ENCODE results near the gene RBBP7. TPM values are rescaled to one million over a fixed set of nuclear protein-coding genes. Genes with fewer than 3 reads are reported as not detected.

The RBBP7 gene
- total and polyA plus RNA-seq, 2 donors (not counting 3 experiments of a cell fraction or from before 2014, with no cell fraction given), result 81.5 to 130 TPM

- Histone ChIP-seq H3K27me3 (ENCODE audit: control insufficient read depth in 2 of 2, insufficient read depth in 2 of 2, low read length in 2 of 2) (no peaks in the 10 kb centered on the region), H2AFZ (ENCODE audit: low read depth, low read length) (no peak overlapping the region), H3K27ac (ENCODE audit: insufficient read depth, low read depth, low read length) (no peak overlapping the region), H3K36me3 (ENCODE audit: control insufficient read depth in 2 of 2, extremely low read depth in 1 of 2, insufficient read depth in 2 of 2, low read length in 2 of 2) (peaks cover 0 to 3% of the 10 kb centered on the region in 2 experiments), H3K9me3 (replicated peaks; ENCODE audit: control insufficient read depth, insufficient read depth, low read length) (no peaks in the 10 kb centered on the region), H3K9ac (replicated peaks; ENCODE audit: extremely low read depth, insufficient read depth, low read length) (no peak overlapping the region), H3K79me2 (ENCODE audit: control insufficient read depth, insufficient read depth, low read length) (peaks cover 2% of the 10 kb centered on the region), H3K4me2 (ENCODE audit: insufficient read depth, low read length) (no peak overlapping the region), H3K9me1 (replicated peaks; ENCODE audit: control insufficient read depth, extremely low read depth, insufficient read depth, low read length) (no peaks in the 10 kb centered on the region), H3K4me3 (replicated peaks in 1 of 3; ENCODE audit: insufficient read depth in 1 of 3, low read depth in 1 of 3, low read length in 3 of 3) (no peak overlapping the region), H3K4me1 (ENCODE audit: control insufficient read depth, extremely low read depth, insufficient read depth, low read length) (no peaks in the 10 kb centered on the region), H4K20me1 (replicated peaks; ENCODE audit: control insufficient read depth, extremely low read depth, insufficient read depth, low read length) (no peaks in the 10 kb centered on the region)
- intact Hi-C loops (cut with micrococcal nuclease) (no loop called here), dilution Hi-C loops (cut with MboI; ENCODE audit: extremely low pct_ligation_motif_present, low sequenced_read_pairs) (no loop called here)
- no peak for FAIRE-seq
- ChIA-PET CTCF (interaction anchor here (1.8 kb wide), 1 partner anchor 10 kb away, joined by 9 read pairs; no protein-coding TSS in a partner anchor), POLR2A (no interaction called here)
- no peak for DNase-seq (ENCODE audit: low read depth, low spot score)
- TF ChIP-seq FOS (IDR thresholded peaks at IDR 0.05; ENCODE audit: borderline replicate concordance, insufficient read depth, low read length) (no peak), GATA2 (IDR thresholded peaks at IDR 0.05; ENCODE audit: insufficient read depth, insufficient read length, low read depth, low read length) (no peak), MYC (IDR thresholded peaks at IDR 0.05; ENCODE audit: low read depth, low read length) (no peak)
- BruUV-seq (replicated peaks), result no TSS peak
These were observed 72.3 kb downstream of the RBBP7 start for GRCh38 chrX:16797841-16798240.

GRCh38 chrX:16797358-16797757 lies 72.8 kb downstream of the RBBP7 start:
- BruUV-seq (replicated peaks), result no TSS peak
- Histone ChIP-seq H3K36me3 (ENCODE audit: control insufficient read depth in 2 of 2, extremely low read depth in 1 of 2, insufficient read depth in 2 of 2, low read length in 2 of 2) (peaks cover 0 to 3% of the 10 kb centered on the region in 2 experiments), H3K9me3 (replicated peaks; ENCODE audit: control insufficient read depth, insufficient read depth, low read length) (no peaks in the 10 kb centered on the region), H2AFZ (ENCODE audit: low read depth, low read length) (no peak overlapping the region), H3K27me3 (ENCODE audit: control insufficient read depth in 2 of 2, insufficient read depth in 2 of 2, low read length in 2 of 2) (no peaks in the 10 kb centered on the region), H3K4me2 (ENCODE audit: insufficient read depth, low read length) (no peak overlapping the region), H3K4me1 (ENCODE audit: control insufficient read depth, extremely low read depth, insufficient read depth, low read length) (no peaks in the 10 kb centered on the region), H3K9me1 (replicated peaks; ENCODE audit: control insufficient read depth, extremely low read depth, insufficient read depth, low read length) (no peaks in the 10 kb centered on the region), H3K27ac (ENCODE audit: insufficient read depth, low read depth, low read length) (no peak overlapping the region), H4K20me1 (replicated peaks; ENCODE audit: control insufficient read depth, extremely low read depth, insufficient read depth, low read length) (no peaks in the 10 kb centered on the region), H3K79me2 (ENCODE audit: control insufficient read depth, insufficient read depth, low read length) (peaks cover 2% of the 10 kb centered on the region), H3K9ac (replicated peaks; ENCODE audit: extremely low read depth, insufficient read depth, low read length) (no peak overlapping the region), H3K4me3 (replicated peaks in 1 of 3; ENCODE audit: insufficient read depth in 1 of 3, low read depth in 1 of 3, low read length in 3 of 3) (no peak overlapping the region)
- FAIRE-seq, result no peak
- TF ChIP-seq POLR2A (IDR thresholded peaks at IDR 0.05; ENCODE audit: low read depth, low read length) (no peak), FOS (IDR thresholded peaks at IDR 0.05; ENCODE audit: borderline replicate concordance, insufficient read depth, low read length) (no peak), MYC (IDR thresholded peaks at IDR 0.05; ENCODE audit: low read depth, low read length) (no peak), MAX (IDR thresholded peaks at IDR 0.05; ENCODE audit: insufficient read depth, insufficient read length) (no peak), CTCF (IDR thresholded peaks at IDR 0.05; ENCODE audit: extremely low read depth in 1 of 2, insufficient read depth in 1 of 2, low read depth in 1 of 2, low read length in 2 of 2) (no peak), GATA2 (IDR thresholded peaks at IDR 0.05; ENCODE audit: insufficient read depth, insufficient read length, low read depth, low read length) (no peak), EZH2 (IDR thresholded peaks at IDR 0.05; ENCODE audit: borderline replicate concordance, low read depth, low read length, severe bottlenecking) (no peak), JUN (IDR thresholded peaks at IDR 0.05; ENCODE audit: borderline replicate concordance, insufficient read depth, insufficient read length, low read depth) (no peak), POLR2AphosphoS5 (IDR thresholded peaks at IDR 0.05; ENCODE audit: insufficient read depth, low read depth, low read length) (no peak)
- intact Hi-C loops (cut with micrococcal nuclease) (no loop called here), dilution Hi-C loops (cut with MboI; ENCODE audit: extremely low pct_ligation_motif_present, low sequenced_read_pairs) (no loop called here)
- ChIA-PET POLR2A (no interaction called here), CTCF (no interaction called here)
- DNase-seq (ENCODE audit: low read depth, low spot score), result no peak

Data from endothelial cell of umbilical vein (primary cell).